Hematopoietic multipotent progenitor cell treated with erythropoietin and hydrocortisone succinate and interleukin-3 and kit ligand, for 15 days (in vitro differentiated cells): ENCODE results near the gene SYT12.
"Not testable (repeated sequence)": the region's sequence is repeated elsewhere in the genome, so short reads cannot be mapped to it uniquely, and the experiment has no call there.

Source experiments
- DNase-seq: peaks from one replicate; pipeline ENCODE4 v3.0.0-alpha.2; 2015; ENCODE audit warnings: low spot score

Gene SYT12

DNA sequence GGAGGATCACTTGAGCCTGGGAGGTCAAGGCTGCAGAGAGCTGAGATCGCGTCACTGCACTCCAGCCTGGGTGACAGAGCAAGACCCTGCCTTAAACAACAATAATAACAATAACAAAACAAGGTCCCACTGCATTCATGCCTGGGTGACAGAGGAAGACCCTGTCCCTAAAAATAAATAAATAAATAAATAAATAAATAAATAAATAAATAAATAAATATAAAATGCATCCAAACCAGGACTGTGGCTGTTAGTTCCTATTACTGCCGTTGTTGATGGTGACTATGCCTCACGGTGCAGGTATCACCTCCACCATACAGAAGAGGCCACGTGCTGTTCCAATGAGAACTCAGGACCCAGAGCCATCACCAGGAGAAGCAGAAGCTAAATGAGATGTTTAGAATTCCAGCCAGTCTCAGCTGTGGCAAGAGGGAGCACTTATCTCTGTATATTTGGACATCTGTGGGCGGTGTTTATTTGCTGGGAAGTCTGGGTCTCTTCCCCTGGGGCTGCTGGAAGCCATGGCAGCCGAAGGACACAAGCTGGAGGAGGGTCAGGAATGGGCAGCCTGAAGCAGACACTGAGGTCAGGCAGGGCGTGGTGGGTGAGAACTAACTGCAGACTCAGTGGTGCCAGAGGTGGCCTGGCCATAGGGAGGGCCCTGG is 26.2 kb upstream of the SYT12 start:
- DNase-seq: no peak

DNA sequence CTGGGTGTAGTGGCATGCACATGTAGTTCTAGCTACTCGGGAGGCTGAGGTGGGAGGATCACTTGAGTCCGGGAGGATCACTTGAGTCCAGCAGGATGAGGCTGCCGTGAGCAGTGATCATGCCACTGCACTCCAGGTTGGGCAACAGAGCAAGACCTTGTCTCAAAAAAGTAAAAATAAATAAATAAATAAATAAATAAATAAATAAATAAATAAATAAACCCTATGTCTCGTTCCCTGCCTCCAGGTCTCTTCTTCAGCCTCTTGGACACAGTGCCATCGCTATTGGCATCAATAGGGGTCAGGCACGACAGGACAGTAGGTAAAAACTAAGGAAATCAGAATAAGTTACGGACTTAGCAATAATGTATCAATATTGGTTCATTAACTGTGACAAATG is 23.4 kb upstream of the SYT12 start:
- DNase-seq: no peak

GRCh38 chr11:67001332-67001731 is 21.6 kb upstream of the SYT12 start:
- no peak for DNase-seq

GRCh38 chr11:67002297-67002913 is 20.5 kb upstream of the SYT12 start:
- DNase-seq: no peak

- DNase-seq: no peak
Measured at GRCh38 chr11:67002921-67003411, 20.0 kb upstream of the SYT12 start.

GRCh38 chr11:67005200-67005599 is 17.7 kb upstream of the SYT12 start:
- DNase-seq: not testable (repeated sequence)

DNA sequence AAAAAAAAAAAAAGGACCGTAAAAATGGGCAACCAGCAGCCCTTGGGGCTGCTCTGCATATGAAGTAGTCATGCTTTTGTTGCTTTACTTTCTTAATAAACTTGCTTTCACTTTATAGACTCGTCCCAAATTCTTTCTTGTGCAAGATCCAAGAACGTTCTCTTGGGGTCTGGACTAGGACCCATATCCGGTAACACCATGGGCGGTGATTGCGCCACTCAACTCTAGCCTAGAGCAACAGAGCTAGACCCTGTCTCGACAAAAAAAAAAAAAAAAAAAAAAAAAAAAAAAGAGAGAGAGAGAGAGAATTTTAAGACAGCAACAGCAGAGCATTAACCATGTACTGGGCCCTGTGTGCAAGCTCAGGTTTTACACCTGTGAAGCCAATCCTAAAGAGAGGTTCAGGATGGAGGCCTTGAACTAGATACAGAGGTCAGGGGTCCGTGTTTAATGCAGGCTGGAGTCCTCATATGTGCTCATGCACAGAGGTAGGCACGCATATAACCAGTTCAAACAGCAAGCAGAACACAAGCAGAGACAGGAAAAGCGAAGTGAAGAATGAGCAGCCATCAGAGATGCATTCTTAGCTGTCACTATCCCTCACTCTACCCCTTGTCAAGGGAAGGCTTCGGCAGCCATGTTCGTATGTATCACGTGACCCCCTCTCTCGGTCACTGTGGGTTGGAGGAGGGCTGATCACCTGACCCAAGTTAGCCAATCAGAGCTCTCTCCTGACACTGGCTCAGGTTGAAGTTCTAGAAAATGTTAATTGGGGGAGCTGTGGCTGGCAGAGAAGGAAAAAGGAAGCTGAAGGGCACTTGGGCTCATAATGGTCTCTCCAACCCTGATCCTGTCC is 16.7 kb upstream of the SYT12 start:
- peak; percentile 23 for DNase-seq

DNA sequence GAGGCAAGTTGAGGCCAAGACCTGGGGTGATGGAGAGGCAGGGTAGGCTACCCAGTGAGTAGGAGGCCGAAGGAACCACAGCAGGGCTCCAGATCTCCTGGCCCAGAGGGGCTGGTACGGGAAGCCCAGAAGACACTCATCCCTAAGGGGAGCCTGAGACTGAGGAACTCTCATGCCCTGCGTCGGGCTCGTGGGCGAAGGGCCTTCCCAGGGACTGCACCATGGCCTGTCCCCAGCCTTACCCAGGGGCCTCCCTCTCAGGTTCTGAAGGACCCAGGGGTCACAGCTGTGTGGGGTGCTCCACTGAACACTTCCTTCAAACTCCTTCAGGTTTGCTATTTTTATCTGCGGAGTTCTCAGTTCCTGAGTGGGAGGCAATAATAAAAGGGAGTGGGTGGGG is 15.8 kb upstream of the SYT12 start:
- DNase-seq: no peak

- no peak for DNase-seq
Measured at GRCh38 chr11:67010296-67010905, 12.5 kb upstream of the SYT12 start.

DNA sequence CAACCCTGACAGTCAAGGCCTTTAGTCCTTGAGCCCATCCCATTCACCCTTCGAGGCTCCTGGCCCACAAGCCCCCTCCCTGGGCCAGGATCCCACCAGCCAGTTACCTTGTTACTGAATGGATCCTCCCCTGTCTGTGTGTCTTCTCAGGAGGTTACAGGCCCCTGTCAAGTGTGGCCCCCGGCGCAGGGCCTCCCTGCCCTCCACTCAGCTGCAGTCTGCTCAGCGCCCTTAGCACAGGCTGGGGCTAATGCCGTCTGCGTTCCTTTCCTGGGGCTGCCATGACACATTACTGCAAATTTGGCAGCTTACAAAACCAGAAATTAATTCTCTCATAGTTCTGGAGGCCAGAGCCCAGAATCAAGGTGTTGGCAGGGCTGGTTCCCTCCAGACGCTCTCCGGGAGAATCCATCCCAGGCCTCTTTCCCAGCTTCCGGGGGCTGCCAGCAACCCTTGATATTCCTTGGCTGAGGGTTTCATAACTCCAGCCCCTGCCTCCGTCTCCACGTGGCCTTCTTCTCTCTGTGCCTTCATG is 9.4 kb upstream of the SYT12 start:
- DNase-seq: no peak

- no peak for DNase-seq
Measured at GRCh38 chr11:67014343-67014742, 8.6 kb upstream of the SYT12 start.

GRCh38 chr11:67015048-67015447 is 7.9 kb upstream of the SYT12 start:
- no peak for DNase-seq

- no peak for DNase-seq
Measured at GRCh38 chr11:67016550-67016949, 6.4 kb upstream of the SYT12 start.

DNA sequence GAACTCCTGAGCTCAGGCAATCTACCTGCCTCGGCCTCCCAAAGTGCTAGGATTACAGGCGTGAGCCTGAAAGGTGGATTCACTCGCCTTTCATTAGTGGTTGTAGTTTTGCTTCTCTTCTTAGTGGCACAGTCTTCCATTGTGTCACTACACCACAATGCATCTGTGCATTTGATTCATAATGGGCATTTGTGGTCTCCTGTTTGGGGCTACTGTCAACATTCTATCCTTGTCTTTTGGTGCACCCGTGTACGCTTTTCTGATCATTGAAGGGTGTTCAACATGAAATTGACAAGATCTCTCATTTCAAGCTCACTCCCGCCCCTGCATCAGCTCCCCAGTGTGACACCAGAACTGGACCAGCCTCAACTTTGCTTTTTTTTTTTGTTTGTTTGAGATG is 2.0 kb upstream of the SYT12 start:
- DNase-seq: no peak

DNA sequence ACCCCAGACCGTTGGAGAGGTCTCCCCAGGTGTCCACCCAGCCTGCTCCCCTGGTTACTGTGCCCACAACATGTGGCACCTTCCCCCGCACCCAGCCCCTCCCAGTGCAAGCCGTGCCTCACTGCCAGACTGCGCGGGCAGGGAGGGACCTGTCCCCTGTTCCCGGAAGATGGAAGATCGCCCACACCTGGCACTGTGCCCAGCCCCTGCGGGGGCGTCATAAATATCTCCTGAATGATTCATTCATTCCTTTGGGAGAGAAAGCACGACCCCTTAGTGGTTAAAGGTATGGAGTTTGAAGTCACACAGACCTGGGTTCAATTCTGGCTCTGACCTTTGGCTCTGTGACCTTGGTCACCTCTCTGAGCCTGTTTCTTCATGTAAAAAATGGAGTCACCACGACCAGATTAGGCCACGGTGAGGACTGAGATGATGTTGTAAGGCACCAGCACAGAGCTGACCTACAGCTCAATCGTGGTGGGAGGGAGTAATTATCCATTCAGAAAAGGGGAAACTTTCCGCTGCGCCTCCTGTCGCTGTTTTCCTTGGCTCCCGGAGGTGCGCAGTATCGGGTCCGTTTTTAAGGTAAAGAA is 497 bp upstream of the SYT12 start:
- DNase-seq: no peak

GRCh38 chr11:67023957-67024353 is 1.0 kb downstream of the SYT12 start:
- no peak for DNase-seq

DNA sequence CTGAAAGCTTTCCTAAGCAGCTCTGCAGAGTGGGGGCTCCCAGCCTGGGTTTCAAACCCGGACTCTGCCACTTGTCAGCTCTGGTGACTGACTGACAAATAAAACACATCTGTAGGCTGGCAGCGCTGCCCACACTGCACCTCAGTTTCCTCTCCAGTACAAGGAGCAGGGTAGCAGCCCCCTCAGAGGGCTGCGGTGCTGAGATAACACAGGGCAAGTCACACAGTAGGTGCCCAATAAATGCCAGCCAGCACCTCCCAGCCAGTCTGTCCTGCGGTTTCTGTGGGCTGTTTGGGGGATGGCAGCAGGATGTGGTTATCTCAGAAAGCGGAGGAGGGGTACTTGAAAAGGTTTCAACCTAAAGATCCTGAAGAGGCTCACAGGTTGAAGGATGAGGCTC is 1.5 kb downstream of the SYT12 start:
- DNase-seq: no peak

DNA sequence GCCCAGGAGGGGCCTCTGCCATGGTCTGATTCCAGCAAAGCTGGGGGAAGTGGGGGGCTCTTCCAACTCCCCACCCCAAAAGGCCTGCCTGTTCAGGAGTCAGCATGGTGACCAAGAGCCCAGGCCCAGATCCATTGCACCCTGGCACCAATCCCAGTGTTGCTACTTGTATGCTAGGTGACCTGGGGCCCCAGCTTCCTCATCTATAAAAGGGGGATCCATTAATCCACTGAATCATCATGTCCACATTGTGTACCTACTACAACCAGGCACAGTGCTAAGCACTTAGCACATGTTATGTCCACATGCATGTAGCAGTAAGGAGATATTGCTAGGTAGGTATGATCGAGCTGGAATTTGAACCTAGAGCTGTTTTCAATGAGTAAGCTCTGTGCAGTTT is 2.0 kb downstream of the SYT12 start:
- DNase-seq: no peak

DNA sequence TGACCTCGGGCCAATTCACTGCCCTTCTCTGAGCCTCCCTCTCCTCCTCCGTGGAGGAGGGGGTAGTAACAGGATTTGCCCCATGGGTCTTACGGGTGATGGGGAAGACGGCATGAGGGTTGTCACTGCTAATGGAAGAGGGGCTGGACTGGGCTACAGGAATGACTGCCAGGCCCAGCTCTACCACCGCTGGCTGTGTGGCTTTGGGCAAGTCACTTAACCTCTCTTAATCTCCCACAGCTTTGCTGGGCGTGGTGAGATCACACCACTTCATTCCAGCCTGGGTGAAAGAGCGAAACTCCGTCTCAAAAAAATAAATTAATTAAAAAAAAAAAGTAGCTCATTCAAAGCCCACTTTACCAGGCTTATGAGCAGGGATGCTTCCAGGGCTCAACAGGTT is 2.8 kb downstream of the SYT12 start:
- DNase-seq: no peak

DNA sequence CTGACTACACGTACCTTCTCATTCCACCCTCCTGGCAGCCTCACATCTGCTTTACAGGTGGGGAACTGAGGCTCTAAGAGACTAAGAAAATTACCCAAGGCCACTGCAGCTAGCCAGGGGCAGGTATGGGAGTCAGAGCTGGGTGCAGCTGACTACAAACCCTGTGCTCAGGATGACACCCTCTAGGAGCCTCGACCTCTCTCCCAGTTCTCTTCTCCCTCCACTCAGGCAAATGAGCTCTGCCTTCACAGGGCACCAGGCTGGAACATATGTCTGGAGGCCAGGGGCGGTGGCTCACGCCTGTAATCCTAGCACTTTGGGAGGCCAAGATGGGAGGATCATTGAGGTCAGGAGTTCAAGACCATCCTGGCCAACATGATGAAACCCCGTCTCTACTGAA is 4.0 kb downstream of the SYT12 start:
- no peak for DNase-seq

GRCh38 chr11:67027483-67027930 is 4.6 kb downstream of the SYT12 start:
- DNase-seq: no peak
